GM21576 (cell line): ENCODE results near the gene COL9A2.
A peak's percentile ranks its signal among the peaks of the same experiment; 100 is the strongest.
"Not testable (repeated sequence)": the region's sequence is repeated elsewhere in the genome, so short reads cannot be mapped to it uniquely, and the experiment has no call there.

ENCODE experiments used
- ATAC-seq: cut with Tn5 transposase; IDR thresholded peaks from one replicate; pipeline ENCODE4 v1.9.1; 2021; ENCODE audit warnings: mild to moderate bottlenecking, moderate library complexity; ENCODE audit not compliant: unreplicated experiment

COL9A2 gene

GRCh38 chr1:40316595-40317393 lies at the start of gene COL9A2:
COL9A2 (minus strand) TSS chr1:40317286; CDS start chr1:40317197, 89 bp downstream.
- ATAC-seq, result no peak

GRCh38 chr1:40363721-40364120 lies 46.6 kb upstream of the COL9A2 start:
- ATAC-seq, result peak; percentile 87

GRCh38 chr1:40362699-40363098 lies 45.6 kb upstream of the COL9A2 start:
- no peak for ATAC-seq

DNA sequence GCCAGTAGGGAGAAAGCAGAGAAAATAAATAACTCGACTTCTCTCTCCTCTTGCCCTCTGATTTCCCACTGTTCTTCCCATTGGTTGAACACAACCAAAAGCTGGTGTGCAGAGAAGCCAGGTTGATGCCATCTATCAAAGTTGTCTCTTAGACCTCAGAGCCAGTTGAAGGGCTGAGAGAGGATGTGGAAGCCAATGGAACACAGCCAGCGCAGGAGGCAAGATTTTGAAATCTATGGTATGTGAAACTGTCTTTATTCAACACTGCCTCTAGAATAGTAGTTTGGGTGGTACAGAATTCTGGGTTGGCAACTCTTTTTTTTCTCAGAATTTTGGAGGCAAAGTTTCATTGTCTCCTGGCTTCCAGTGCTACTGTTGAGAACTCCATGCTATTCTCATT lies 45.1 kb upstream of the COL9A2 start:
- ATAC-seq, result no peak

GRCh38 chr1:40361637-40362036 lies 44.6 kb upstream of the COL9A2 start:
- no peak for ATAC-seq

DNA sequence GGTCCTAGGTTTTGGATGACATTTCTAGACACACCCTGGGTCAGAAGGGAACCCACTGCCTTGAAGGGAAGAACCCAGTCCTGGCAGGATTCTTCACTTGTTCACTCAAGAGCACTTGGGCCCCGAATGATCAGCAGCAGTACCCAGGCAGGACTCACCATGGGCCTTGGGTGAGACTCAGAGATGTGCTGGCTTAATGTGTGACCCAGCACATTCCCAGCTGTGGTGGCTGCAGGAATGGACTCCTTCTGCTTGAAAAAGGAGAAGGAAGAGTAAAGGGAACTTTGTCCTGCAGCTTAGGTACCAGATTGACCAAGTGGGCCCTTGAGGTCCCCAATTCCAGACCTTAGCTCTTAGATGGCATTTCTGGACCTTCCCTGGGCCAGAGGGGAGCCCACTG lies 44.1 kb upstream of the COL9A2 start:
- ATAC-seq, result no peak

DNA sequence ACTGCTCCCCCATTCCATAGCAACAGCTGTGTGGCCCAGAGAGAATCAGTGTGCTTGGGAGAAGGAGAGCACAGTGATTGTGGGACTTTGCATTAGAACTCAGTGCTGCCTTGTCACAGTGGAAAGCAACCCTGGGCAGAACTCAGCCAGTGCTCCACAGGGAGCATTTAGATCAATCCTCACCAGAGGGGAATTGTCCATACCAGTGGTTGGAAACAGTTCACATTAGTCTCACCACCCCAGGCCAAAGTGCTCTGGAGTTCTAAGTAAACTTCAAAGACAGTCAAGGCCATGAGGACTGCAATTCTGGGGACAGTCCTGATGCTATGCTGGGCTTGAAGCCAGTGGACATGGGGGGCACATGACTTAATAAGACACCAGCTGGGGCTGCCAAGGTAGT lies 43.5 kb upstream of the COL9A2 start:
- ATAC-seq, result no peak

DNA sequence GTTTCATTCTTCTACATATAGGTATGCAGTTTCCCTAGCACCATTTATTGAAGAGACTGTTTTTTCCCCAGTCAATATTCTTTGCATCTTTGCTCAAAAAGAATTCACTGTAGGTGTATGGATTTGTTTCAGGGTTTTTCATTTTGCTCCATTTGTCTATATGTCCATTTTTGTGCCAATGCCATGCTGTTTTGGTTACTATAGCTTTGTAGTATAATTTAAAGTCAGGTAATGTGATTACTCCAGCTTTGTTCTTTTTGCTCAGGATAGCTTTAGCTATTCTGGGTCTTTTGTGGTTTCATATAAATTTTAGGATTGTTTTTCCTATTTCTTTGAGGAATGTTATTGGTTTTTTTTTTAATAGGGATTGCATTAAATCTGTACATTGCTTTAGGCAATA lies 40.5 kb upstream of the COL9A2 start:
- no peak for ATAC-seq

- ATAC-seq, result no peak
These were observed 36.0 kb upstream of the COL9A2 start for GRCh38 chr1:40353082-40353481.

GRCh38 chr1:40352126-40352525 lies 35.0 kb upstream of the COL9A2 start:
- ATAC-seq, result no peak

- no peak for ATAC-seq
These were observed 34.0 kb upstream of the COL9A2 start for GRCh38 chr1:40351124-40351523.

- ATAC-seq, result no peak
These were observed 33.3 kb upstream of the COL9A2 start for GRCh38 chr1:40350391-40350790.

DNA sequence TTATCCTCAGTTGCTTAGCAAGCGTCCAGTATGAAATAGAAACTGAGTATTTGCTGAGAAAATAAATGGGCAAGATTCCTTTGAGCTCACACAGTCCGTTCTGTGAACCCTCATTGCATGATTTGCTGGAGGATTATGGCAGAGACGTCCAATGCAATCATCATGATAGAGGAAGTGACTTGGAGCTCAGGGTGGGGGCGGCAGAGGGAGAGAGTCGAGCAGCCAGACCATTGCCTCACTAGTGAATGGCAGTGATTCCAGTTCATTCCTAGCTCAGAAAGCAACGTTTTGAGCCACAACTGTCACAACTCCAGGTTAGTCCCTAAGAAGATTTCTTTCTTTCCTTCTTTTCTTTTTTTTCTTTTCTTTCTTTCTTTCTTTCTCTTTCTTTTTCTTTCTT lies 27.5 kb upstream of the COL9A2 start:
- ATAC-seq, result no peak

GRCh38 chr1:40342381-40342717 lies 25.3 kb upstream of the COL9A2 start:
- ATAC-seq, result not testable (repeated sequence)

DNA sequence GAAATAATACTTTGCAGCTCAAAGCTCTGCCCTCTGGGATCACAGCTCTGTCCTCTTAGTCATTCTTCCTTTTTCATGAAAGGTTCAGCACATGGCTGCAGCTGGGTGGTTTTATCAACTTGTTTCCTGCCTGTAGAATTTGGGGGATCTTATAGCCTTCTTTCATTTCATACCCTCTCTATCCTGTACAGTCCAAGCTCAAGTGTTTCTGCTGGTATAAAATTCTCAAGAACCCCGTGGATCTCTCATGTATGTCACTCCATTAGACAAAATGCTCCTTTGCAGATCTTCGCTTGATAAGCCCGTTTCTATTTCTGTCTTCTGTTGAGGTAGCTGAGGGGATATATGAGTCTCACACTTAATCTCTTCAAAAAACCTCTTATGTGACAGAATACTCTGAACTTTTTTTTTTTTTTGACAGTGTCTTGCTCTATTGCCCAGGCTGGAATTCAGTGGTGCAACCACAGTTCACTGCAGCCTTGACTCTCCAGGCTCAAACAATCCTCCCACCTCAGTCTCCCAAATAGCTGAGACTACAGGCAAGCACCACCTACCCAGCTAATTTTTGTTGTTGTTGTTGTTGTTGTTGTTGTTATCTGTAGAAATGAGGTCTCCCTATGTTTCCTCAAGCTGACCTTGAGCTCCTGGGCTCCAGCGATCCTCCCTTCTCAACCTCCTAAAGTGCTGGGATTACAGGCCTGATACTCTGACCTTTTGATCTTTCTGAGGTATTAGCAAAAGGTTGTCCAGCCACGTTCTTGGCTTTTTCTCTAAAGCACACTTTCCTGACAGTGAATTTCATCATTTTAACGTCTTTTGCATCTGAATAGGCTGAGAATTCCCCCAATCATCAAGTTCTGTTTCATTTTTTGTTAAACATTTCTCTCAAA lies 24.6 kb upstream of the COL9A2 start:
- ATAC-seq, result no peak

DNA sequence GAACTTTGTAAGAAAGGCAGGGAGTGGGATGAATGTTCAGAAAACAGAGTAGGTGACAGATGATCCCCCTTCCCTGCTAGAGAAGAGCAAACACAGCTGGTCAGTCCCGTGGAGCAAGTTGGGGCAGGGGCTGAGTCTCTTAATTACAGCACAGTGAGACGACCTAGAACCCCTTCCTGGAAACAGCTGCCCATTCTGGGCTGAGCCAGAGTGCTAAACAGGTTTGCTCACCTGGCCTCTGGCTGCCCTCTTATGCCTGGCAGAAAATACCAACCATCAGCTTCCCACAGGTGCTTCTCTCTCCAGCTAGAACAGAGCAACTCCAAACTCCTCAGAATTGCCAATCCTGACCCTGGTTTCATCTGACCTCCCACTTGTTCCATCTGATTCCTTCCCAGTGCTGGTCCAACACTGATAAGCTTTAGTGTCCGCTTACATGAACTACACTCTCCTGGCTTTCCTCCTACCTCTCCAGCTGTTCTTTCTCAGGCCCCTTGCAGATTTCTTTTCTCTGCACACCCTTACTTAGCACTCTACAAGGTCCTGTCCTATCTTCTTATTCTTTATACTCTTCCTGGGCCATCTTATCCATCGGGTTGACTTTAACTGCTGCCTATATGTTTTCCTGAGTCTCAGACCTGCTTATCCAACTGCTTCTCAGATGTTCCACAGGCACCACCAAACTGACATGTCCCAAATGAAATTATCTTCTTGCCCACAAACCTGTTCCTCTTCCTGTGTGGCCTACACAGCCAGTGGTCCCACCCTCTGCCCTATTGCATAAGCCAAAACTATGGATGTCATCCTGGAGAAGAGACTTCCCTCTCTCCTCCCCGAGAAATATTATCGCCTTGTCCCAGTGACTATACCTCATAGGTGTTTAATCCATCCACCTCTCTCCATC lies 22.6 kb upstream of the COL9A2 start:
- ATAC-seq, result no peak

- no peak for ATAC-seq
These were observed 21.8 kb upstream of the COL9A2 start for GRCh38 chr1:40338745-40339419.

GRCh38 chr1:40337443-40337842 lies 20.4 kb upstream of the COL9A2 start:
- no peak for ATAC-seq

- no peak for ATAC-seq
These were observed 15.6 kb upstream of the COL9A2 start for GRCh38 chr1:40332695-40333094.

DNA sequence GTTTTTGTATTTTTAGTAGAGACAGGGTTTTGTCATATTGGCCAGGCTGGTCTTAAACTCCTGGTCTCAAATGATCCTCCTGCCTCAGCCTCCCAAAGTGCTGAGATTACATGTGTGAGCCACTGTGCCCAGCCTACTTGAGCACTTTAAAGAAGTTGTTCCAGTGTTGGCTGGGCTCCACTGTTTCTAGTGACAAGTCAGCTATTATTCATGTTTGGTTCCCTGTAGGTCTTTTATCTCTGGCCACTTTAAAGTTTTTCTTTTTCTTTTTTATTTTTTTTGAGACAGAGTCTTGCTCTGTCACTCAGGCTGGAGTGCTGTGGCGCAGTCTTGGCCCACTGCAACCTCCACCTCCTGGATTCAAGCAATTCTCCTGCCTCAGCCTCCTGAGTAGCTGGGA lies 14.3 kb upstream of the COL9A2 start:
- ATAC-seq, result not testable (repeated sequence)
